LNCaP clone FGC (cell line): Measurements from ENCODE around the gene PCK1.

ENCODE experiments used
- DNase-seq: peaks from one replicate; pipeline ENCODE4 v3.0.0-alpha.2; 2011; ENCODE audit warnings: low read depth
- H3K4me3 ChIP-seq: 2 replicates; pipeline ENCODE4 v1.5.1; 2011; ENCODE audit warnings: mild to moderate bottlenecking, low read depth, low read length, control low read depth
- TF ChIP-seq, protein P1 (sequence below): IDR thresholded peaks from 2 replicates; pipeline ENCODE4 v1.5.1; 2012; ENCODE audit warnings: mild to moderate bottlenecking; ENCODE audit not compliant: control insufficient read depth, insufficient read depth; ENCODE audit errors: extremely low read depth

Gene PCK1

GRCh38 chr20:57573242-57573641, 12.3 kb downstream of the PCK1 start:
- H3K4me3 ChIP-seq: no peak overlapping the region
- TF ChIP-seq, protein P1, sequence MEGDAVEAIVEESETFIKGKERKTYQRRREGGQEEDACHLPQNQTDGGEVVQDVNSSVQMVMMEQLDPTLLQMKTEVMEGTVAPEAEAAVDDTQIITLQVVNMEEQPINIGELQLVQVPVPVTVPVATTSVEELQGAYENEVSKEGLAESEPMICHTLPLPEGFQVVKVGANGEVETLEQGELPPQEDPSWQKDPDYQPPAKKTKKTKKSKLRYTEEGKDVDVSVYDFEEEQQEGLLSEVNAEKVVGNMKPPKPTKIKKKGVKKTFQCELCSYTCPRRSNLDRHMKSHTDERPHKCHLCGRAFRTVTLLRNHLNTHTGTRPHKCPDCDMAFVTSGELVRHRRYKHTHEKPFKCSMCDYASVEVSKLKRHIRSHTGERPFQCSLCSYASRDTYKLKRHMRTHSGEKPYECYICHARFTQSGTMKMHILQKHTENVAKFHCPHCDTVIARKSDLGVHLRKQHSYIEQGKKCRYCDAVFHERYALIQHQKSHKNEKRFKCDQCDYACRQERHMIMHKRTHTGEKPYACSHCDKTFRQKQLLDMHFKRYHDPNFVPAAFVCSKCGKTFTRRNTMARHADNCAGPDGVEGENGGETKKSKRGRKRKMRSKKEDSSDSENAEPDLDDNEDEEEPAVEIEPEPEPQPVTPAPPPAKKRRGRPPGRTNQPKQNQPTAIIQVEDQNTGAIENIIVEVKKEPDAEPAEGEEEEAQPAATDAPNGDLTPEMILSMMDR: no peak
- DNase-seq: no peak

GRCh38 chr20:57573894-57574293, 13.0 kb downstream of the PCK1 start:
- TF ChIP-seq, protein P1: no peak; the same call in 1 of the 2 replicates
- H3K4me3 ChIP-seq: no peak overlapping the region
- DNase-seq: no peak

DNA sequence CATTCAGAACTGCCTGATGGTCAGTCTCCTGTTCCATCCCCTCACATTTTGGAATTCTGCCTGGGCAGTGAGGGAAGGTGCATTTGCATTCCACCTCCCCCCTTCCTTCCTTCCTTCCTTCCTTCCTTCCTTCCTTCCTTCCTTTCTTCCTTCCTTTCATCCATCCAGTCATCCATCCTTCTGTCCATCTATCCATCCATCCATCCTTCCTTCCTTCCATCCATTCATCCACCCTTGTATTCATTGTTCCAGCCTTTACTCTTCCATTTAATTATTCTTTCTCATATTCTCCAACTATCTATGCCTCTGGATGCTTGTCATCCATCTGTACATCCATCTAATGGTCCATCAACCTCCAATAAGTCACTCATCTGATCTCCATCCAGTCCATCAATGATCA, 14.0 kb downstream of the PCK1 start:
- H3K4me3 ChIP-seq: no peak overlapping the region
- no peak for DNase-seq
- TF ChIP-seq, protein P1: no peak

DNA sequence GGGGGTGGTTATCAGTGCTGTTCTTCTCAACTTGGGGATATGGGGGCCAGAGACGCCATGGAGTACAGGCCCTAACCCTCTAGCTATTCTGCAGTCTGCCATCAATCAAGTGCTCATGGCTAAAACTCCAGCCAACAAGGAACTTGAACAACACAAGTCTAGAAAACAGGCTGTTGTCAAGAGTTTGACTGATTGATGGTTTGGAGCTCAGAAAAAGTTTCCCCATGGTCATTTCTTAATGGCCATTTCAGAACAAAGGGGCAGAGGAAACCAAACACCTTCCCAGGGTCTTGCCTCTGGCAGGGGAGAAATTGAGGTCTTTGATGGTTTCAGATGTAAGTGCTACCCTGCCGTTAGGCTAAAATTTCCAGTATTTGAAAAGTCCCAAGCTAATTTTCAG, 15.1 kb downstream of the PCK1 start:
- DNase-seq: no peak
- no peak overlapping the region for H3K4me3 ChIP-seq
- TF ChIP-seq, protein P1: no peak

- no peak for DNase-seq
- TF ChIP-seq, protein P1: no peak
These were observed 16.0 kb downstream of the PCK1 start for GRCh38 chr20:57576617-57577550.

DNA sequence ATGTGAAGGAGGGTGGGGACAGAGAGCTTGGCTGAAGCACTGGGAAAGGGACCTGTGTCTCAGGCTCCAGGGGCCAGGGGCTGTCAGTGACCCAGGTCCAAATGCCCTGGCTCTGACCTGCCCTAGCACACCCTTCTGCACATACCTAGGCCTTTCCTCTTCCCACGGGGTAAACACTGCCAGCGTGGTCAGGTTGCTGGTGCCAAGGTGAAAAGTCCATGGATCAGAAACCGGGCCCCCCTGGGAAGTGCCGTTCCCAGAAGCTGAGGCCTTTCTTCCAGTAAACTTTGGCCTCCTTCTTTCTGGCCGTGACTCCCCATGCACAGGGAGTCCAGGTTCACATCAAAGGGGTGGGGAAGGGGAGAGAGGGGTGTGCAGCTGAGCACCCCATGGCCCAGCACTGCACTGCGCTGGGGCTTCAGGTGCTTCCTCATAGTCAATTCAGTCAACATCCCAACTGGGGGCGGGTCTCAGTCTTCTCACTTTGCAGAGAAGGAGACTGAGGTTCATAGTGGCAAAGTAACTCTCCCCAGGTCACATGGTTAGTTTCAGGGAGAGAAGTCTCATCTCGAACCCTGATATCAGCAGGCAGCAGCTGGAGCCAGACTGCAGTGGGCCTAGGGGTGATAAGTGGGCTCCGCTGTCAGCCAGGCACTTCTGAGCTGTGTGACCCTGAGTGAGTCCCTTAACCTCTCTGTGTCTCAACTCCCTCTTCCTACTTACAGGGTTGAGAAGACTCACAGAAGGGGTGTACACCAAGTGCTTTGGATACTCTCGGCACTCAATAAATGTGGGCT, 17.0 kb downstream of the PCK1 start:
- no peak overlapping the region for H3K4me3 ChIP-seq
- TF ChIP-seq, protein P1: no peak
- DNase-seq: no peak

More at GRCh38 chr20:57576617-57577550, 16.0 kb downstream of the PCK1 start:
- H3K4me3 ChIP-seq: no peak overlapping the region
